GM12873 (cell line): ENCODE data around the gene INSYN2B.

ENCODE experiments used
- CTCF ChIP-seq: IDR thresholded peaks from 2 replicates; pipeline ENCODE4 v1.5.1; 2012; ENCODE audit warnings: low read depth, mild to moderate bottlenecking, moderate library complexity, low read length, control low read depth; ENCODE audit not compliant: insufficient read depth; ENCODE audit errors: missing control alignments

The INSYN2B gene

GRCh38 chr5:169832304-169832703 lies 148.0 kb downstream of the INSYN2B start:
- no peak for TF ChIP-seq CTCF

- no peak for TF ChIP-seq CTCF
These were observed 149.0 kb downstream of the INSYN2B start for GRCh38 chr5:169831331-169831730.

- TF ChIP-seq CTCF, result no peak
These were observed 151.9 kb downstream of the INSYN2B start for GRCh38 chr5:169828385-169828784.

- no peak for TF ChIP-seq CTCF
These were observed 152.5 kb downstream of the INSYN2B start for GRCh38 chr5:169827769-169828168.

- TF ChIP-seq CTCF, result peak; percentile 19
These were observed 153.7 kb downstream of the INSYN2B start for GRCh38 chr5:169826618-169827017.

DNA sequence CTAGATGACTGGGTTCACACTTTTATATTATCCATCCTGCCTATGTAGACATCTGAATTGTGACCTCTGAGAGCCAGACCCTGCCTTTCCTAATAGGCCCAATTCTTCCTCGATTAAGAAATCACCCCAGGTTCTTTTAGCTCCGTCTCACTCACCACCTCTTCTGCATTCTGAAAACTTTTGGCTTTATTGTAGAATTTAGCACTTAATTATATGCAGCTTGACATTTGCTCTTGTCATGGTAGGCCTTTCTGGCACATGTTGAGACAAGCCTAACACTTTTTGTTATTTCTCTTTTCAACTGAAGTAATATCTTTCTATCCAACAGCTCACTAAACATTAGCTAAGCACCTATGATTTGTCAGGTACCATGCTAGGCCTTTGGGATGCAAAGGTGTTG lies 163.3 kb downstream of the INSYN2B start:
- TF ChIP-seq CTCF, result no peak

DNA sequence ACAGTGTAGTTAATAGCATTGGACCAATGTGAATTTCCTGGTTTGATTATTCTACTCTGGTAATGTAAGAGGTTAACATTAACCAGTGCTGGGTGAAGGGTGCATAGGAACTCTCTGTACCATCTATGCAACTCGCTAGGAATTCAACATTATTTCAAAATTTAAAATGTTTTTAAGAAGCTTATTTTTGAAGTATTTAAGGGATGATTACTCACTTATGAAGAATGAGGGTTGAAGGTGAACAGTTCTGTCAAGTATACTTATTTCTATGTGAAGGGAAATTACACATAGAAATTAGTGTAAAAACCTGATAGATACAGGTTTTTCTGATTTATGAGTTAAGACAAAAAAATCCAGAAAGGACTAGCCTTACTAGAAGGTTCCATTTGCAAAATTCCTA lies 165.8 kb downstream of the INSYN2B start:
- TF ChIP-seq CTCF, result no peak
